NCI-H226 (cell line): Measurements from ENCODE around the gene NDUFB8.

Source experiments
- DNase-seq: peaks from one replicate; pipeline ENCODE4 v3.0.0-alpha.2; 2015

Gene NDUFB8

DNA sequence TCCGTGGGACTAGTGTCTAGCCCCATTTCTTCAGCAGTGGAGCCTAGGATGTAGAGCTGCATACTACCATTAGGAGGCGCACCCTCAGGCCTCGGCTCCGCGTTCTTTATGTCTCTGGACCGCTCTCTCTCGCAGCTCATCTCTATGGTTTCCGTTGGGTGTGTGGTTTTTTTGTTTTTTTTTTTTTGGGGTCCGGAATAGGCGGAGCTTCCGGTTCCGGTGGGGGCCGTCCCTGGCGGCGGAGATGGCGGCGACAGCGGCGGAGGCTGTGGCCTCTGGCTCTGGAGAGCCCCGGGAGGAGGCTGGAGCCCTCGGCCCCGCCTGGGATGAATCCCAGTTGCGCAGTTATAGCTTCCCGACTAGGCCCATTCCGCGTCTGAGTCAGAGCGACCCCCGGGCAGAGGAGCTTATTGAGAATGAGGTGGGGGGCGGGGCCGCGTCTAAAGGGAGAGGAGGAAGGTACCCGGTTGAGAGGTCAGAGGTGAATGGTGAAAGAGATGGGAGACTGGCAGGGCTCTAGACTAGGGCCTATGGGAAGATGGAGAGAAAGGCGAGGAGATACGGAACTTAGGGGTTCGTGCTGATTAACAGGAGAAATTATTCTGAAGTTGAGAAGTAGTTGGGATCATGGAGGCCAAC, 6.2 kb upstream of the NDUFB8 start, which contains the start of gene HIF1AN:
HIF1AN (plus strand) TSS at position 229 of the 639 bp plus-strand sequence; CDS start at position 245, 16 bp downstream.
- peak; percentile 81 for DNase-seq

DNA sequence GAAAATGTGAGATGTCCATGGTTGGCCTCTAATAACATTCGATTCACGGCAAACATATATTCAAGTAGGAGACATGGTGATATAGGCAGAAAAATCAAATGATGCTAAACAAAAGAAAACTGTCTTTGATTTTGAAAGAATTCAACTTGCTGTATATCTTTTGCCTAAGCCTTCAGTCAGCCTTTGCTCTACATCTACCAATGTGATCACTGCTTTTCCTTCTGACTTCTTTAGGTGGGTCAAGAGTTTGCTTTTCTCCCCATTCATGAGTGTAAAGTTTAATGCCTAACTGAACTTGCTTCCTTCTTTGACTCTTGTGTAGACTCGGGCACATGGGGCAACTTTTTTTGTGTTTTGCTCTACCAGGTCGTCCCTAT, 5.7 kb upstream of the NDUFB8 start:
- no peak for DNase-seq

DNA sequence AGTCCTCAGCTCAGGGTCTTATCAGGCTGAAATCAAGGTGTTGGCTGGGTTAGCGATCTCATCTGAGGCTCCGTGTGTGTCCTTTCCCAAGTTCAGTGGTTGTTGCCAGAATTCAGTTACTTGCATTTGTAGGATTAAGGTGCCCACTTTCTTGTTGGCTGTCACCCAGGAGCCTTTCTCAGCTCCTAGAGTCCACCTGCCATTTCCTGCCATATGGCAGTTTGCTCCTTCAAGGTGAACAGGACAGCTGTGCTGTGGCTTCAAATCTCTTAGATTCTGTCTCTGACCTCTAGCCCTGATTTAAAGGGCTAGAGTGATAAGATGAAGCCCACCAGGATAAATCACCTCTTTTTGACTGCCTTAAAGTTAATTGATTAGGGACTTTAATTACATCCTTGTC, 5.1 kb upstream of the NDUFB8 start:
- no peak for DNase-seq

DNA sequence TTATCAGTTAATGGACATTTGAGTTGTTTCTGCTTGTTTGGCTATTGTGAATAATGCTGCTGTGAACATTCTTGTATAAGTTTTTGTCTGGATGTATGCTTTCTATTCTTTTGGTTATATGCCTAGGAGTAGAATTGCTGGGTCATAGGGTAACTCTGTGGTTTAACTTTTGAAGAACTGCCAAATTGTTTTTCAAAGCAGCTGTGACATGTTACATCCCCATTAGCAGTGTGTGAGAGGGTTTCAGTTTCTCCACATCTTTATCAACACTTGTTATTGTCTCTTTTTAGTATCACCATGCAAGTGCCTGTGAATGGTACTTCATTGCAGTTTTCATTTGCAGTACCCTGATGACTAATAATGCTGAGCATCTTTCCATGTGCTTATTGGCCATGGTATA, 2.1 kb upstream of the NDUFB8 start:
- no peak for DNase-seq

DNA sequence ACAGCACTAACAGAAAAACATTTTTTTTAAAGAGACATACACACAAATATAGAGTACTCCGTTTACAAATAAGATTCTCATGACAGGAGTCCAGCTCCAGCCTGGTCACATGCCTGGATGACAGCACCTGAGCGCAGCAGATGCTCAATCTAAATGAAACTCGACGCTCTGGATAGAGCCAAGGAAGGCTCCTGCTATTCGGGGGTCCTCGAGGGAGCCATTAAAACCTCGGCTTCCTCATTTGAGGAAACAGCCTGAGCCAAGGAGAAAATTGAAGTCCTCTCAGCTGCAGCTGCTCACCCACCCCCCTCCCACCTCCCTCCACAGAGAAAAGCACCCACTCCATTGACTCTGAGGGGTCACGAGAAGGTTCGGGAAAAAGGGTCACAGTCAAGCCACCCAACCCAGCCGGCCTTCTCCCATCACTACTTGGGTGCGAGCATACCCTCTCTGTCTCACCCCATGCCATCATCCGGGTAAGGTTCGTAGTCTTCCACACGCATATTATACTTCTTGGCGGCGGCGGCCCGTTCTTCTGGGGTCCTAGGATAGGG, 673 bp downstream of the NDUFB8 start:
- DNase-seq, result no peak

DNA sequence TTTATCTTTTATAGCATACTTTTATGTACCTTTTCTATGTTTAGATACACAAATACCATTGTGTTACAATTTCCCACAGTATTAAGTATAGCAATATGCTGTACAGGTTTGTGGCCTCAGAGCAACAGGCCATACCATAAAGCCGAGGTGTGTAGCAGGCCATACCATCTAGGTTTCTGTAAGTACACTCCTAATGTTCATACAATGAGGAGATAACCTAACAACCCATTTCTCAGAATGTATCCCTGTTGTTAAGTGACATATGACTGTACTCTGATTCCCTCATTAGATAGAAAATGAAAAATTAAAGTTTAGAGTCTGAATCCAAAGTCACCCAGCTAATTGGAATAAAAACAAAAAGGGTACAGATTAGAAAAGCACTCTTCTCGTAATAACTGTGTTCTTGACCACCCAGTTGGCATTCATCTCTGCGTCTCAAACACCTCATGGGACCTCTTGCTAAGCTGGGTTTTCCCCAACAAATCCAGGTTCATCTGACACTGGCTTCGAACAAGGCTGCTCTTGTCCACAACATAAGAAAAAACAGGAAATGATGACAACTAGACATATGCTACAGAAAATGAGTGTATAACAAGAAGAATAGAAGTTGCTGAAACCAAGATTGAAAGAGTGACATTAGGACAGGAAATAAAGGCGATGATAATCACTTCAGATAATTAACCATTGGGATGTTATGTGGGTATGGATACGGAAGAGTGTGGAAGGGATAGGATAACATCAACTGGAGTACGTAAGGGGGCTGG, 1.4 kb downstream of the NDUFB8 start:
- no peak for DNase-seq

DNA sequence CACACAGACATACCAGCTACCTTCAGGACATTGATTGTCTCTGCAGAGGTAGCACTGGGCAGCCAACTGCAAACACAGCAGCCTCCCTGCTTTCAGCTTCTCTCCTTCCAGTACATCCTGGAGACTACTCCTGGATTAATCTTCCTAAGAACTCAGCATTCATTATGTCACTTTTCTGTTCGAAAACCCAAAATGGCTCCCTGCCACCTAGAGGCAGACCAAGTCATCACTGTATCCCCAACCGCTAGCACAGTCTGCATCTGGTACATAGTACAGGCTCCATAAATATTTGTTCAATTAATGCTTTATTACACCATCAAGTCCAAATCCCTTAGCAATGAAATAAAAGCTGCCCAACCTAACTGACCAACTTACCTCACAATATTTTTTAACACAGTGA, 5.0 kb downstream of the NDUFB8 start:
- DNase-seq, result no peak

DNA sequence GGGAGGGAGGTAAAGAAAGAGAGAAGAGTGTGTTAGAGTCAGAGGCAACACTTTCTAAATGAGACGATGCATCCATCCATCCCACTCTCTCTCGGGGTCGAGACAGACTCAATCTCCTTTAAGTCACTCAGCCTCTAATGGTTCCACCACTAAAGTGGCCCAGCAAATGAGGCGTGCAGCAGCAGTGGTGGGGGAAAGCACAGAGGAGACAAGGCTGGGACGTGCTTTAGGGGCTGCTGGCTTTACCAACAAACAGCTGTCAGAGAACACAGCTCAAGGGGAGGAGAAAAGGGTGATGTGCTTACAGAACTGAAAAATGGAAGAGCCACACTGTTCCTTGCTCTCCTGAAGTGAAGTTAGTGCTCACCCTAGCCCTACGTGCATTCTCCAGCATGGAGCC, 5.5 kb downstream of the NDUFB8 start:
- DNase-seq, result no peak

DNA sequence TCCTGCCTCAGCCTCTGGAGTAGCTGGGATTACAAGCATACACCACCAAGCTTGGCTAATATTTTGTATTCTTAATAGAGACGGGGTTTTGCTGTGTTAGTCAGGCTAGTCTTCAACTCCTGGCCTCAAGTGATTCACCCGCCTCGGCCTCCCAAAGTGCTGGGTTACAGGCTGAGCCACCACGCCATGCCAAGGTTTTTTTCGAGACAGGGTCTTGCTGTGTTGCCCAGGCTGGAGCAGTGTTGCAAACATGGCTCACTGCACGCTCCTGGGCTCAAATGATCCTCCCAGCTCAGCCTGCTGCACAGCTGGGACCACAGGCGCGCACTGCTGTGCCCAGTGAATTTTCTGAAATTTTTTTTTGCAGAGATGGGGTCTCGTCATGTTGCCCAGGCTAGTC, 6.7 kb downstream of the NDUFB8 start:
- DNase-seq, result no peak

DNA sequence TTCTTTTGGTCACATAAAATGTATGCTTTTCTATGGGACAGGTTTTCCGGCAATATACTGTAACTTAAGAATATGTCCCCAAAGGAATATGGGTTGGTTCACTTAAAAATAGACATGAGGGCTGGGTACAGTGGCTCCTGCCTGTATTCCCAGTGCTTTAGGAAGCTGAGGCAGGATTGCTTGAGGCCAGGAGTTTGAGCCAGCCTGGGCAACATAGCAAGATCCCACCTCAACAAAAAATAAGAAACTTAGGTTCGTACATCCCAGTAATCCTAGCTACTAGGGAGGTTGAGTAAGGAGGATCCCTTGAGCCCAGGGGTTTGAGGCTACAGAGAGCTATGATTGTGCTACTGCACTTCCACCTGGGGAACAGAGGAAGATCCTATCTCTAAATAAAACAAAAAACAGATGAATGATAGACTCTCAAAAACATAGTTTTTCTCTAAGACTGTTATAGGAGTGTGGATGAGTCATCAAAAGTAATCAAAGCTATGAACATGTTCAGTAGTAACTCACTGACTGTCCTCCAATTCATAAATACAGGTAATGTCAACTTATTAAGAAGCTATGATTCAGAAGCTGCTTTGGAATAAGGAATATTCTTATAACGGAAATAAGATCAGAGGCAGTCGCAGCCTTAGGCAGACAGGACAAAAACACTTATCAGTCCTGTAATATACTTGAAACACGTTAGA, 7.4 kb downstream of the NDUFB8 start:
- DNase-seq, result no peak

DNA sequence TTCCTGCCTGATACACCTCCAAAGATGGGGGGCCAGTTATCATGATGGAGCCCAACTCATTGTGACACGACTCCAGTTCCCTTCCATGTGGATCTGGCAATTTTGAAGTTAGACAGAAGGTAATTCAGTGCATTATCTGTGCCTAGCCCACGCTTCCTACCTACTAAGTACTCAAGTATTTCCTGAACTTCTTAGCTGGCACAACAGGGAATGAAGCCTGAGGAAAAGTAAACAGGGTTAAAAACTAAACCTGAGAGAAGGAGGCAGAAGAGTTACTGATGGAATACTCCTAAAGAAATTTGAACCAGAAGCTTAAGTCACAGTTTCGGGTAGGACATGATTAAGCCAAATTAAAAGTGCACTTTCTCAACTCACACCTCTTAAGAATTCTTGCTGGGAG, 8.9 kb downstream of the NDUFB8 start:
- DNase-seq, result peak; percentile 76

DNA sequence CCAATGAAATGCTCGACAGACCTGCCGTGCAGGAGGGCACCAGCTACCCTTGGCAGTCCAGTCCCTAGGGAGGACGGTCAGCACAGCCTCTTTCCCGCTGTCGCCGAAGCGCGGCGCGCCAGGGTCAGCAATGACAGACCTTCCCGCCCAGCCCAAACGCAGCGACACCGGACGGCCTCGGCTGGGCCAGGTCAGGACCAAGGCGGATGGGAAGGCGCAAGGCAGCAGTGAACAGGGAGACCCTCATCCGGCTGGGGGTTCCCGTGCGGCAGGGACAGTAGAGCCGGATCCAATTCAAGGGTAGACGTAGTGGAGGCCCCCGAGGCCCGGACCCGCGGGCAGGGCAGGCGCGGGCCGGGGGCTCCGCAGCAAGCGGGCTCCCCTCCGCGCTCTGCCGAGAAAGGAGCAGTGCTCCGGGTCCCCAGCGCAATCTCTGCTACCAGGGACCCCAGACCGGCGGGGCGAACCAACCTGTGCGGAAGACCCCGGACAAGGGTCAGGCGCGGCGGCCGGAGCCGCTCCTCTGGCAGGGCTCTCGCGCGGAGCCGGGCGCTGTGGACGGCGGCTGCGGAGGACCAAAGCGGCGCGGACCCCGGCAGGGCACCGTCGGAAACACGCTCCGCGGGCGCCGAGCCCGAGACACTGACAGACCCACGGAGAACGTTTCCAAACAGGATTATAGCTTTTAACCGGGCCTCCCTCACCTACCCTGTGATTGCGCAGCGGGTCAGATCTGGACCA, 10.2 kb downstream of the NDUFB8 start, which contains the start of gene SEC31B:
SEC31B (minus strand) TSS at position 551 of the 741 bp plus-strand sequence. CDS start 2,909 bp downstream, outside the sequence.
- DNase-seq, result no peak

DNA sequence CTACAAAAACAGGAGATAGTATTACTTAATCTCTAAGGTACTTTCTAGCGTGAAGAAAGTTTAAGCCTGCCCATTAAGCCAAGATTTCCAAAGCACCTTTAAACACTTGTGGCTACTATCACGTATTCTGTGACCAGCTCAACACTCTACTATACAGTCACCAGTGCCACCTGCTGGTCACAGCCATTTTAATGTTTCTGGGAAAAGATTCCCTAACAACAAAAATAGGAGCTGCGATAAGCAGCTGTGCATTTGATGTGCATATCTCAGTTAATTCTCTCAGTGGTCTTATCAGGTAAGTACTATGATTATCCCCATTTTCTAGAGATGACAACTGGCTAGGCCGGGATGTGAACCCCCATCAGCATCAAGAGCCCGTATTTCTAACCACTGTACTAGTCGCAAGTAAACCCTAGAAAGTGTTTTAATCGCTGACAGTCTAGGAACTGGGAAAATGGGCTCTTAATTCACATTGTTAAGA, 10.9 kb downstream of the NDUFB8 start:
- DNase-seq, result peak; percentile 7

DNA sequence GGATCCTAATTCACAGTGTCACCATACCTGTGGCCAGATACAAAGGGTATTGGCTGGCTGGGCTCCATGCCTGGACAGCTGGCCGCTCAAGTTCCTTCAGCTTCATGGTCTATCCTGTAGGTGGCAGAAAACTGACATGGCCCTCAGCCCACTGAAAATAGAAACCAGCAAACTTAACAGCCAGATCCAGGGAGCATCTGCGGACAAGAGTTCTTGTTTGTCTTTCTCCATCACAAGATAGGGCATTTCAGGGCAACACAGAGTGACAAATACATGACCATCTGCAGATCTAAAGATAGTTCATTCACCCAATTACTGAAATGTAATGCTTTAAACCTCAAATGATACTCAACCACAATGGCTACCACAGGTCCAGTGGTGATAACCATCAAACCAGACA, 12.8 kb downstream of the NDUFB8 start:
- DNase-seq, result no peak

DNA sequence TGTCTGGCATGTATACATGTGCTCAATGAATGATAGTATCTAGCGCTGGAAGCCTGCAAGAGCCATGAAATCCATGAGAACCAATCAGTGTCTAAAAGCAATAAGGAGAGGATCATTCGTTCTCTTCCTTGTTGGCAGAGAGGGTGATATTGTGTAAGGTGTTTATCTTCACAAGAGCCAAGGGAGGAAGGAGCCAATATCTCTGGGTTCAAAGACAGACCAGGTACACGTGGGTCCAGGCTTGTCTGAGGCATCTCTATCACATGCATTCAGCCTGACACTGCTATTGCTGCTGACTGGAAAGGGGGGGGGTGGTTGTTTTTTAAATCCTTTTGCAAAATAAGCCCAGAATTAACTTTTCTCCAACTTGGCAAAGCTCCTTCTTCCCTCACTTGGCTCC, 14.1 kb downstream of the NDUFB8 start:
- DNase-seq, result no peak

DNA sequence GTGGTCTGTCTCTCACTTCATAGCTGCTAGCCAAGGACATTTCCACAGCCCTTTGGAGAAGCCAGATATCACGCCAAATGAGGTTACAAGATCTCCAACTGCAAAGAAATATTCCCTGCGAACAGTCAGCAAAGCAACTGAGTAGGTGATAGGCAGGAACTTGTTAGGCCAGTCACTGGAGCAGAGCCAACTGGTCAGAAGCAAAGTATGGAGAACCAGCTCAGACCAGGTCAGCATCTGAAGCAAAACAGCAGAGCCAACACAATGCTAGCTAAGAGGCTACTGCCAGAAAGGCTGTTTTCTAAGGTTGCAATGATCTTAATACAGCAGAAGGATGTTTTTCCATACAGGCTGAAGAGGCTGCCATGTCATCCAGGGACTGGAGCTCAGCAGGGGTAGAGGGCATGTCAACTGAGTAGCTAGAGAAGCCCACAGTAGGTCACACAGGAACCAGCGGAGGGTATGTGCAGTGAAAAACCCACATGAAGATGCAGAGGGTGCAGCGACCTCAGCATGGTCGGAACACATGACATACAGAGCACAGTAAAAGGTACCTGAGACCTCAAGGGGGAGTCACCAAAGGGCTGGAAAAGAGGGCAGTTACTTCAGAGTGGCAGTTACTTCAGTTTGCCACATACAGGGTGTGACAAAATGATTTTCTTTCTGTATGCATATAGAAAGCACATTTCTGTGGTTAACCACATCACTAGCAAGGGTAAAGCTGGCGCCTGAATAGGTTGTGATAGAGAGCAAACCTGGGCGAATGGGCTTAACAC, 18.9 kb downstream of the NDUFB8 start:
- no peak for DNase-seq

DNA sequence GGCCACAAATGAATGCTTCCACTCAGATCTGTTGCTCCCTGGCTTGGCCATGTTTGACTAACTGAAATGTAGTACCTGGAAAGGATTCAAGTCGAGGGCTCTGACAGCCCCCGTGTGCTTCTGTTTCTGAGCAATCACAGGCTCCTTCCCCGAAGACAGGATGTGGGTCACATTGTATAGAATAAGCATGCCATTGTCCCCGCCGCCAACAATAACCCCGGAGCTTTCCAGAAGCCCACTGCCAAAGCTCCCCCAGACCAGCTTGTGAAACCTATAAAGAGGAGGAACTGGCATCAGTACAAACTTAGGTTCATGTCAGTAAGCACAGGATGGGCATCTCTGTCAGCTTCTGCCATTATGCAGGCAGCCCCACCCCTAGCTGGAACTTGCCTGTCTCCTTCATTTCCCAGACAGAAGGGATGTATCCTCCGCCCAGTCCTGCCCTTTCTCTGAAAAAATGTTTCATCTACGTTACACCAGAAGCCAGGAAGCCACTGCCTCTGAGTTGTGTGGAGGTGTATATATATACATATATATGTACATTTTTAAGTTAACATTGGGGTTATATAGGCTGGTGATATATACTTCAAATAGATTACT, 20.3 kb downstream of the NDUFB8 start:
- DNase-seq, result no peak

DNA sequence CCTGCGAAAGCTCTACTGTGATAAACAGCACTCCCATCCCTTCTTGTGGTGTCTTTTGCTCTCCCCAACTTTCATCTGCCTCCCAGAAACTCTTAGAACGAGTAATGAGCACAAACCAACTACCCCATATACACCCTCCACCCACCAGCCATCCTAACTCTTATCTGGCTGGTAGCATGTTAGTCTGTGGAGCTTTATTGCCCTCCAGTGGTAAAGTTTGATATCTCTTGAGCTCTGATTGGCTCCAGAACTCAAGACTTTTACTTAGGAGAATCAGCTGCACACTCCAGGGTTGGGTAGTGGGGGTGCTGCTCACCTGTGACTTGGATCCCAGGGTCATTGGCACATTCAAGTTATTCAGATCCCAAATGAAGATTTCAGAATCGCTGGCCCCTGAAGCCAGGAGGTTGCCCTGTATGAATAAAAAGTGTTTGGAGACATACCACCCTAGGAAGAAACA, 20.9 kb downstream of the NDUFB8 start:
- DNase-seq, result peak; percentile 27

DNA sequence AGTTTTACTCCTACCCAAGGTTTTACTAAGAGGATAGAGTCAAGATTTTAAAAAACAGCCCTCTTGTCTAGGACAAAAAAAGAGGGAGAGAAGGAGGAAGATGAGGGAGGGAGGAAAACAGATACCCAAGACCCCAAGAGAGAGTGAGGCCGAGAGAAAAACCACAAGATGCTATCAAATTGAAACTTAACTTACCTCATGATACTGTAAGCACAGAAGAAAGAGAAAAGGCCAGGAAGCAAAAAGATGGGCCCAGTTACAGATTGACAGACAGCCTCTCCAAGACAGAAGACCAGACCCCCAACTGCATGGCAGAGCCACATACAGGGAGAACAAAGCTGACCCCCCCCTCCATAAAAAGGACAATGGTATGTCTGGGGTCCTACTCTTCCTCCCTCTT, 21.4 kb downstream of the NDUFB8 start:
- DNase-seq, result no peak

DNA sequence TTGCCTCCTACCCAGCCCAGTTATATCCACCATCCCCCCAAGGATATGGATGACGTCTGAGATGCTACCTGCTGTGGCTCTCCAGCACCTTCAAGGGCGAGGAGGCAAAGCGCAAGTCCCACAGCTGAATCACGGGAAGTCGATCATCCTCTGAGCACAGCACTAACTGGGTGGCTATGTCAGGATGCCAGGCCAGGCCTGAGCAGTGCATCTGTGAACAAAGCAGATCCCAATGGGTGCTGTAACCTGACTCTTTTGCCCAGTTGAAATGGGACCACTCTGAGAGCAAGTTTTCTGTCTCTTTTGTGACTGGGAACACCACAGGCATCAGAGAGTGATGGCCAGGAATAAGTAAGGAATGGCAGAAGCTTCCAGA, 22.3 kb downstream of the NDUFB8 start:
- no peak for DNase-seq

DNA sequence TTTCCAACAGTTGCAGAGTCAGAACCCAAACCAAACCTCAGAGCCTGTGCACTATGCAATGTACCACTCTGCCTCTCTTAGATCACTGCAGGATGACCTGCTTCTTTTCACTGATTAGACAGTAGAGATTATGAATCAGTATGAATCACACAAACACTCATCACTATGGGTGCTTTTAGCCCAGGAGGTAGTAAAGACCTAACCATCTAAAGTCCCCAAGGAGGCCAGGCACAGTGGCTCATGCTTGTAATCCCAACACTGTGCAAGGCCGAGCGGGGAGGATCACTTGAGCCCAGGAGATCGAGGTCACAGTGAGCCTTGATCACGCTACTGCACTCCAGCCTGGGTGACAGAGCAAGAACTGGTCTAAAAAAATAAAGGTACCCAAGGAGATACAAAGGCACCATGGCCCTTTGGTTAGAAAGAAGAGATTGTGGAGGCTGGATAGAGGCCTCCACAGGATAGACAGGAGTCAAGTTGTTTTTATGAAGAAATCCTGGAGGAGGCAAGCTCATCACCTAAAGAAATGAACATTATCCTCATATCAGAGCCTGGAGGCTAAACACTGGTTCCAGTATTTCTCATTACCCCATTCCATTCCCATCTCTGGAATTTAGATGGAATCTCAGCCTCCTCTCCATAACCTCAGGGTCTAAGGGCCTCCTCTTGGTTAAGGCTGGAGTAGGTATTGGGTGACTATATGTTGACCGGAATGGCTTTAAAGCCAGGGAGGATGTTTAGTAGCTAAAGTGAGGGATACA, 22.9 kb downstream of the NDUFB8 start:
- DNase-seq, result peak; percentile 54
